Measurements from ENCODE around the gene NPS.

The NPS gene

DNA sequence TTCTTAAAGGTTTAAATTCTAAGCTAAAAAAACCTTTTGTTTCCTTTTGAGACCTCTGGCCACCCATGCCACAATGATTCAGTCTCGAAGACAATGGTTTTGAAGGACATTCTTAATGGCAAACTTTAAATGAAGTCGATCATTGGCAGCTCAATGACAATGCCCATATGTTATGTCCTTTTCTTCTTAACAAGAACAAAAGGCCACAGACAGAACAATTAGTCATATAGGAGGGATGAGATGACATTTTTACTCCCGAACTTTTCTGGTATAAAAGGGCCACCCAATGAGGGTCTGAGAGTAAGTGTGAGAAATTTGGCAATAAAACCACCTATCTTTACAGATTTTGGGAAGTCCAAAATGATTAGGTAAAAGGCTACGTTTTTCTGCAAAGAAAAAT is at the start of gene NPS:
TSS of gene NPS (plus strand) at position 301 of the 400 bp plus-strand sequence. CDS start at position 361, 60 bp downstream.
- no peak for DNase-seq

- DNase-seq: no peak
These were observed 49.0 kb upstream of the NPS start for GRCh38 chr10:127500127-127500526.

- no peak for DNase-seq
These were observed 43.0 kb upstream of the NPS start for GRCh38 chr10:127506094-127506493.

GRCh38 chr10:127522298-127522697 is 26.8 kb upstream of the NPS start:
- DNase-seq: no peak

DNA sequence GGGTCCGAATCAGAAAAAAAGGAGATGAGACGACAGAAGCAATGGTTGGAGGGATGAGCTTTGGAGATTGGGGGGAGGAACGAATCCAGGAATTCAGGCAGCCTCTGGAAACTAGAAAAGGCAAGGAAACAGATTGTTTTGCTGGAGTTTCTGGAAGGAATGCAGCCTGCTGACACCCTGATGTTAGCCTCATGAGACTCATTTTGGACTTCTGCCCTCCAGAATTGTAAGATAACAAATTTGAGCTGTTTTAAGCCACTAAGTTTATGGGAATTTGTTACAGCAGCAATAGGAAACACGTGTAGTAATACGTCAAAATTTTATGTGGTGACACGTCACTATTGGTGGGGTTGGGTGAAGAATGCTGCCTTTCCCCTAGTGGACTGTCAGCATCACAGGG is 25.6 kb upstream of the NPS start:
- DNase-seq: no peak

GRCh38 chr10:127524229-127524628 is 24.9 kb upstream of the NPS start:
- DNase-seq: no peak

DNA sequence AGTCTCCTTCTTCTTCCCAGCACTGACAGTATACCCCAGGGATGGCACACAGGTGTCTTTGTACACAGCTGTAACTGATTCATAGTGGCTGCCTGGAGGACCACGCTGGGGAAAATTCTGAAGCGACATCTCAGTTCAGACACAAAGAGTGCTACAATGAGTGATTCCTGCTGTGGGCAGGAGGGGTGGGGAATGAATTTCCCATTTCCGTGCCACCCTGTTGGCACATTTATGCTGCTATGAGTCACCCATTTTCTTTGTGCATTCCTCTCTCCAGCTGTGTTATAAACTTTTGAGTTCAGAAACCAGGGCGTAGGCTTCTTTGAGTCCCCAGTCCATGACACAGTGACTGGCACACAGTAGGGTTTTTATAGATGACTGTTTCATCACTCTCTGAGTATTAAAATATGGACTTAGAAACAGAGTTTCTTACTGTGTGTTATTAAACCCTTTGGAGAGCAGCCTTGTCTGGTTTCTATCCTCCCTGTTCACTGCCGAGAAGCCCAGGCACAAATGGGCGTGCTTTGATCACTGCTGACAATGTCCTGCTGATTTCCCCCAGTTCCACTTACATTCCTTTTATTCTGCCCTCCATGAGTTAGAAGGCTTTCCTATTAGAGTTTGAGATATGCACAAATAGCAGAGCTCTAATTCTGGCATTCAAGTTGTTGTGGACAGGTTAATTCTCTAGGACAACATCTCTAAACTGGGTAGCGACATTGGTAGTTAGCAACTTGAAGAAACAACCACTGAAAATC is 24.0 kb upstream of the NPS start:
- DNase-seq: no peak

DNA sequence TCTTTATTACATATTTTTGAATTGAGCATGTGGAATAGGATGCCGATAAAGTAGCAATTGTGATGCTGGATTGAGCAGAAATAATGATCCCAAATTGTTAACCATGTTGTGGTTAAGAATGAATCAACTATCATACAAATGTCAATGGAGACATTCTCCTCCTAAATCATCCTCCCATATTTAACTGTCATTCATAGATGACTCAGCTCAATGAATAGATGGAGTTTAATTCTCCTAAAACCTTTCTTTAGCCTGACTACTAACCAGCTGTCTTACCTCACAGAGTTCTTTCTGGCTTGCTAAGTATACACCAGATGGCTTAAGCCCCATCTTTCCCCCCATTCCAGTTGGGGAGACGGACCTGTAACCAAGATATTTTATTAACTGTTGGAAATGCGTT is 23.4 kb upstream of the NPS start:
- DNase-seq: no peak

DNA sequence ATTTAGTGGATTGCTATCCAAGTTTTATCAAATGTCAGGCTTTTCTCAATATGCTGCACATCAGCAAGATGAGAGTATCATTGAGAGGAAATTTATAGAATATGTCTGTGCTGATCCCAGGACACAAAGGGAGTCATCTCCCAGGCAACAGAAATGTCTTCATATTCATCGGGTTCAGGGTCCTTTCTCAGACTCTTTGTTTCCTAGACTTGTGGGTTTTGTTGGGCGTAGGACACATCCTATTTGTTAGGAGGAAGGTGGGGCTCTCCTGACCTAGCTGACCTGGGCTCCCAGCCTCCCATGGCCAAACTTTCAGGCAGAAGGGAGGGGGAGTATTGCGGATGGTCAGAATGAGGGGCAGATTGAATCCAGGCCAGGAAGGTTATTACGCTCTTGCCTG is 22.9 kb upstream of the NPS start:
- no peak for DNase-seq

DNA sequence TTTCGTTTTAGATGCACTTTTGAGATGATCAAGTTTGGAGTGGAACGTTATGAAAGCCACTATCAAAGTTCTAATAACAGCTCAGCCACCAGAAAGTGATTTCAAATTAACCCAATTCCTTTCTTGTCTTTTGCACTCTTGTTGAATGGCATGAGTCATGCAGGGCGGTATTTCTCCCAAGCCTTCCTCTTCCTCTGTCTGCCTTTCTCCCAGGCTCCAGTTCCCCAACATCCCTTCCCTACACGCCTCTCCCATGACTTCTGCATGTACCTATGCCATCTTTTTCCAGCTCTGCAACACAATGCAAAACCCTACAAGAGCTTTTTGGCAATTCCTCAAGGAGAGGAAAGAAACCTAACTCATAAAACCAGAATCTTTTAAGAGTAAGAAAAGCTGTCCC is 21.8 kb upstream of the NPS start:
- DNase-seq: no peak

DNA sequence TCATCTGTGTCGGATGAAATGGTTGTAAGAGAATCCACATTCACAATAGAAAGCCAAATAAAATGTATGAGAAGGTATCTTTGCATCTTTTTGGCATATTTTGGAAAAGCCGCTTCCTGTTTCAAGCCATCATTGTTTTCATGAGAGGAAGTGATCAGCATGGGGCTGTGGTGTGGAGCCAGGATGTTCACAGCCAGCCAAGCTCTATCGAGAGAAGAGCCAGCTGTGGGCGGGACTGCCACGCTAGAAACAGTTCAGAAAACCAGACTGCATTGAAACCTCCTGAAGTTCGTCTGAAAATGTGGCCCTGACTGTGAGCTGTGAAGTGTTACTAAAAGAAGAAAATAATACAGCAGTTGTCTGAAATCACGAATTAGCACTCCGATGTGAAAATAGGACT is 21.2 kb upstream of the NPS start:
- DNase-seq: no peak

DNA sequence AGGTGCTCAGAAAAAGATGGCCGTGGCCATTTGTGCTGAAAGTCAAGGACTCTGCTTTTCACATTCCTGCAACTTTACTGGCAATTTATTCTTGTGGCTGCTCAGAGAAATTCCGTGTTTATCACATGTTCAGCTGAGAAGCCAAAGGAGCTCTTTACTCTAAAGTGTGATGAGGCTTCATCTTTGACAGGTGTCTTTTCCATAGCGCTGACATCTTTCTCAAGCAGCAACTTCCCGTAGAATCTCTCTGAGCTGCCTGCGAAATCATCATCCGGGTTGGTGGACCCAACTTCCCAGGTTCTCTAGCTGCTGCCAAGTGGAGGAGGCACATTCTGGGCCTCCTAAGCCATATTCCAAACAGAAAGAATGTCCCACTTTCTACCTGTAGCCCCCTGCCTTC is 16.9 kb upstream of the NPS start:
- no peak for DNase-seq

- DNase-seq: no peak
These were observed 16.4 kb upstream of the NPS start for GRCh38 chr10:127532659-127533058.

GRCh38 chr10:127534074-127534473 is 15.0 kb upstream of the NPS start:
- DNase-seq: no peak

DNA sequence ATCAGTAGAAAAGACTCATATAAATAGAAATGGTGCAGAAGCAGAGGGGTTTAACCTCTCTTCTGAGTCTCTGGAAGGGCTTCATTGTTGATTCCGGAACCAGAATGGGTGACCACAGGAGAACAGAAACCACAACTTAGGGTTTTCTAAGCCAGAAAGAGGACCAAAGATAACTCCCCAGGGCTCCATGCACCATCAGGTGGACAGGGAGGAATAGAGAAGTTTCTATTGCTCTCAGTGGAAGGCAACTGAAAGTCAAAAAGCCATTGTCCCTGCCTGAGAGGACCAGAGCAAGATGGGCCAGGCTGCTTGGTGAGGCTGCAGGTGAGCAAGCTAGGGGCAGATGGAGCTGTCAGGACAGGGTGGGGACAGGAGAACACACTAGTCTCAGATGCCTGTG is 14.6 kb upstream of the NPS start:
- DNase-seq: no peak

GRCh38 chr10:127535802-127536515 is 13.2 kb upstream of the NPS start:
- DNase-seq: no peak

GRCh38 chr10:127536972-127537760 is 11.9 kb upstream of the NPS start:
- DNase-seq: no peak

DNA sequence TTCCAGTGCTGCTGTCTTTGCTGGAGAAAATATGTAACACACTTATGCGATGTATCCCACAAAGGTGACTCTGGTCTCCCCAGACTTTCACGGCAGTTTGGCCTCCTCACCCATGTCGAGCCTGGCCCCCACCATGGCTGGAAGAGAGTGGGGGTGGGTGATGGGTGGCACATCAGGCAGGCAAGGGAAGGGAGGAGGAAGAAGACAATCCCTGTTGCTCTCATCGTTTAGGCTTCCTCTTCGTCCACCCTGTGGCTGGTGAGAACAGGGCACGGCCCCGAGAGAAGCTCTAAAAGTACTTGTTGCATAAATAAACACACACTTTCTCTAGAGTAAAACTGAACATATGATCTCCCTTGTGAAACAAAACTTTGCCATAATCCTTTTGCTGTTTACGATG is 11.2 kb upstream of the NPS start:
- DNase-seq: no peak

- DNase-seq: no peak
These were observed 1.1 kb upstream of the NPS start for GRCh38 chr10:127548022-127548421.

DNA sequence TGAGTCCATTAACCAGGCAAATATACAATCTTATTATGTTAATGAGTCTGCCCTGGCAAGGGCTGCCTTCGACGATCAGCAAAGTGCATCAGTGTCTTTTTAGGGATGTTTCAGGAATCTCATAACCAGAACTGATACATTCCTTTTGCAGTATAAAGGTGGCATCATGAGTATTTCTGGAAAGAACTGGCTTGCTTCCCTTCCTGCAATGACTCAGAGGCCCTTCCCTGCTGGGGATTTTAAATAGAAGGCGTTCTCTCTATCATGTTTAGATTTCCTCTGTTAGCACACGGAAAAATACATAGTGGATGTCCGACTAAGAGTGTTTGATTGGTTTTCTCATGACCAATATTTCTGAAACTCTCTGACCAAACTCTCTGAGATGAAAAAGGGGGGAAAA is 1.8 kb downstream of the NPS start:
- no peak for DNase-seq

- no peak for DNase-seq
These were observed 3.3 kb downstream of the NPS start for GRCh38 chr10:127552446-127552845.

GRCh38 chr10:127553417-127553816 is 4.3 kb downstream of the NPS start:
- no peak for DNase-seq

DNA sequence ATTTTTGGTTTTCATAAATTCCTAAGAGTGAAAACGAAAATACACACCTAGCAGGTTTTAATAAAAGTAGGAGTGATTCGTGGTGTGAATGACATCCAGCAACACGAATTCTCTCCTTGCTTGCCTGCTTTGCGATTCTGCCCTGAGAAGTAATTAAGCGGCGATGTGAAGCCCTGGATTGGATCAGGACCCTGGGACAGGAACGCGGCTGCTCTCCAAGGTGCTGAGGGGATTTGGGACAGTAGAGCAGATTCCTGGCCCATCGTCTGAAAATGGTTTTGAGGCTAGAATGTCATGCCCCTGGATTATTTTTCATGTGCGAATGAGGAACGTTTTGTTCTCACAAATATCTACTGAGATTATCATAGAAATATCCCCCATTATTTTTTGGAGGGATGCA is 7.8 kb downstream of the NPS start:
- DNase-seq: no peak

- DNase-seq: no peak
These were observed 12.5 kb downstream of the NPS start for GRCh38 chr10:127561647-127562046.

Measured in cortex of kidney (tissue), 1 donor.